HG02642 (cell line): Measurements from ENCODE around the gene CFAP99.
"Not testable (repeated sequence)": the region's sequence is repeated elsewhere in the genome, so short reads cannot be mapped to it uniquely, and the experiment has no call there.

Source experiments
- ATAC-seq: cut with Tn5 transposase; IDR thresholded peaks from one replicate; pipeline ENCODE4 v1.9.1; 2021; ENCODE audit warnings: mild to moderate bottlenecking; ENCODE audit not compliant: unreplicated experiment, poor library complexity

Gene CFAP99

GRCh38 chr4:2465032-2465431, 46.3 kb downstream of the CFAP99 start:
- ATAC-seq, result no peak

DNA sequence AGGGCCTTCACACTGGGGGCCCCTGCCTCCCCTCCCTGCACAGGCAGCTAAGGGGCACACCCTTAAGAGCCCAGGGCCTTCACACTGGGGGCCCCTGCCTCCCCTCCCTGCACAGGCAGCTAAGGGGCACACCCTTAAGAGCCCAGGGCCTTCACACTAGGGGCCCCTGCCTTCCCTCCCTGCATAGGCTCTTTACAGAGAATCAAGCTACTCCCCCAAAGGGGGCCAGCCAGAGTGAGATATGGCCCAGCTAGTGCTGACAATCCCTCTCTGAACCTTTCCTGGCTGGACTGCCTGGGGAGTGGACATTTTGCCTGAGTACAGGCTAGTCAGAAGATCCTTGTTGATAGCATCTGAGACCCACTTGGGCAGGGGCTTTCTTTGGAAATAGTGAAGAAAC, 46.8 kb downstream of the CFAP99 start:
- not testable (repeated sequence) for ATAC-seq

- ATAC-seq, result peak; percentile 80
Observed at GRCh38 chr4:2468456-2469191, 49.9 kb downstream of the CFAP99 start, which contains the start of gene RNF4. TSS of gene RNF4 (plus strand) at chr4:2469106. CDS start at chr4:2490494, 21,388 bp downstream.

DNA sequence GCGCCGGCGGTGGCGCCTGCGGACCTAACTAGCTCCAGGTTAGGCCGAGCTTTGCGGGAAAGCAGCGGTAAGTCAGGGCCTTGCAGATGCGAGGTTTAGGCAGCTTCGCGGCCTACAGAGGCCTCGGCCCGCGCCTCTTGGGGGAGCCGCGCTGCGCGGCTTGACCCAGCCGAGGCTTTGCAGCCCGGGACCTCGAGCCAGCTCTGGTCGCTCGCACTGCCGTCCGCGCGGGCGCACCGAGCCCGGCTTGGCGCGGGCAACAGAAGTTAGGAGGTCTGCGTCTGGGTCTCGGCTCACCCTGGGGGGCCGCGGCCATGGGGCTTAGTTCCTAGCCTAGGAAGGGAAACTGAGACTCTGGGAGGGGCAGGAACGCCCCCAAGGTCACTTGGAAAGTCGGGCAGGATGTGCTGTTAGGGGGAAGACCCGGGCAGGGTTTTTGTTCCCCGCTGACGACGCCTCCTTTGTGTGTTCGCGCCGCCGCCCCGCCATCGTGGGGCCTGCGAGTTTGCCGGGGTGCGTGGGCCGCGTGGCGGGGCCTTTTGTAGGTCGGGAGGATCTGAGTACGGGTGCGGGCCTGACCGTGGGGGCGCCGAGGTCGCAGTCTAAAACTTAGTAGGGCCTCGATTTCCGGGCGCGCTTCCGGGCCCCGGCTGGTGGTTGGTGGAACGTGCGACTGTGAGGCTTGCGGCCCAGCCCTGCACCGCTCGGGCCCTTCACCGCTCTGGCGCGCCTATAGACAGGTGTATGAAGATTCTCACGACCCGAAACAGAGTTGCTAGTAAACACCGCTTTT, 50.6 kb downstream of the CFAP99 start:
- peak; percentile 49 for ATAC-seq

- ATAC-seq, result no peak
Observed at GRCh38 chr4:2470791-2471190, 52.0 kb downstream of the CFAP99 start.

GRCh38 chr4:2472187-2472586, 53.4 kb downstream of the CFAP99 start:
- ATAC-seq, result no peak

DNA sequence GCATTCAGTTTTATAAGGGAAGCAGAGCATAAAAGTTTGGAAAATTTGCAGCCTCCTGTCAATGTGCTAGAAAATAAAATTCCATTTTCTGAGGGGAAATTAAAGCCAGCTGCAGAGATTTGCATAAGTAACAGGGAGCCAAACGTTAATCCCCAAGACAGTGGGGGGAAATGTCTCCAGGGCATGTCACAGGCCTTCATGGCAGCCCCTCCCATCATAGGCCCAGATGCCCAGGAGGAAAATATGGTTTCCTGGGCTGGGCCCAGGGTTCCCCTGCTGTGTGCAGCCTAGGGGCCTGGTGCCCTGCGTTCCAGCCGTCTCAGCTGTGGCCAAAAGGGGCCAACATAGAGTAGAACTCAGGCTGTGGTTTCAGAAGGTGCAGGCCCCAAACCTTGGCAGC, 59.5 kb downstream of the CFAP99 start:
- ATAC-seq, result no peak

DNA sequence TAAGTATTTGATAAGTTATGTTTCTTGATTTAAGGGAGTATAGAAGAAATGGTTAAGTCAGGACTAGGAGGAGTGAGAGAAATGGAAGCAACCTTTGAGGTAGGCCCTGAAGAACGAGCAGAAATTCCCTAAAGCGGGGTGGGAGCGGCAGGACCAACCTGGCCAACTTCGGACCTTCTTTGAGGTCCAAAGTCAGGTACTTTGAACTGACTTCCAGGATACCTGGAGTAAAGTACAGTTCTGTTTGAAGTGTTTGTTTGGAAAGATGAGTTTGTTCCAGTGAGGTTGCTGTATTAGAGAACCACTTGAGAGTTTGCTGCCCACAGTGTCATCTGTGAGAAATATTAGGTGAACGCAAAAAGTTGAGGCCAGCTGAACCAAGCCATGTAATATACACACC, 61.9 kb downstream of the CFAP99 start:
- no peak for ATAC-seq

- ATAC-seq, result no peak
Observed at GRCh38 chr4:2482192-2482591, 63.4 kb downstream of the CFAP99 start.

- ATAC-seq, result no peak
Observed at GRCh38 chr4:2482693-2483092, 63.9 kb downstream of the CFAP99 start.

DNA sequence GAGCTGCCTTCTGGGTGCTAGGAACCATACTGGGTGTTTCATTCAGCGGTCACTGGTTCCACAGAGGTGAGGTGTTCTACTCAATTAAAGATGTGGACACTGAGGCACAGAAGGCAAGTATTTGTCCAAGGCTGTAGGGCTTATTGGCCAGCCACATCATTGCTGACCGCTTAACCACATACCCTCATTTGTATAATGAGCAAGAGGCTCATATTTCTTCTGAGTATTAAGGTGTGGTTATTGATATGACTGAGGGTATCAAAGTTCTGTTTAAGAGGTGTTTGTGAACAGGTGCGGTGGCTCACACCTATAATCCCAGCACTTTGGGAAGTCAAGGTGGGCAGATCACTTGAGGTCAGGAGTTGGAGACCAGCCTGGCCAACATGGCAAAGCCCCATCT, 64.5 kb downstream of the CFAP99 start:
- no peak for ATAC-seq

DNA sequence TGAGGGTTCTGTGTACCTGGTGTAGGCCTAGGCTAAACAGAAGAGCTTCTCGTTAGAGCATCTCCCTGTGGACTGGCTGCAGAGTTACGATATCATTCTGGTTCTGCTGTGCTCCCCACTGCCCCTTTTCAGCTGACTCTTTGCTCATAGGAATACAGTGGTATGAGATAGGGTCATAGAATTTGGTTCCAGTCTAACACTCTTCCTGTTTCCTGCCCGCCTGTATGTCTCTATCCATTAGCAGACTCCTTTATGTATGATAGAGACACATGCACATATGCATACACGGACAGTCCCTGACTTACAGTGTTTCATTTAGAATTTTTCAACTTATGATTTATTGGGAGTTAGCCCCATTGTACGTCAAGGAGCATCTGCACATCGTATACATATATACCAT, 65.4 kb downstream of the CFAP99 start:
- ATAC-seq, result no peak

DNA sequence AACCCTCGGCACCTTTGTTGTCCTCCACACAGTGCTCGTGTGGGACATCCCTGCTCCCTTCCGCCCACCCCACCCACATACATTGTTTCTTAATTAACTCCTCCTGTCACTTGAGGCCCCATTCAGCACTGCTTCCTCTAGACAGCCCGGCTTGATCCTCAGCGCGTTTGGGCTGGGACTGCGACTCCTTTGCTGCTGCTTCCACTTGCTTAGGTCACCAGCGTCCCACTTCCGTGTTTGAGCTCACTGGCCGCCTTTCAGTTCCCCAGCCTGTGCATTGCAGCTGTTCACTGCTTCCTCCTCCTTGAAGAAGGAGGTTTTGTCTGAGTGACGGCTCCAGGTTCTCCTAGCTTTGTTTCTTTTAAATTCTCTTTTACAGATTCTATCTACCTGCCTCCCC, 66.2 kb downstream of the CFAP99 start:
- ATAC-seq, result peak; percentile 78

DNA sequence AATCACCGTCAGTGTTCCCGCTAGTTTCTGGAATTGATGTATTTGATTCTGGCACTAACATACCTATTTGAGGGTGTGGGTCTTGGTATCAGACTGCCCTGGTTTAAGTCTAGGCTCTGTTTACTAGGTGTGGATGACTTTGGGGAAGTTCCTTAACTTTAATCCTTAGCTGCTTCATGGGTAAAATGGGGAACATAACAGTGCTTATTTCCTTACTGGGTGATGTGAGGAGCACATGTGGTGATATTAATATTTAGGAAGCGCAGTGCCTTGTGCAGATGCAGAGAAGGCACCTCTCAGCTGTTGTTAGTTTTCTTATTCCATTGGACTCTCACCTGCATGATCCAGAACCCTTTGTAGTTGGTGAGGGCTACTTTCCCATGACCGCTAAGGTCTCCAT, 67.2 kb downstream of the CFAP99 start:
- no peak for ATAC-seq

DNA sequence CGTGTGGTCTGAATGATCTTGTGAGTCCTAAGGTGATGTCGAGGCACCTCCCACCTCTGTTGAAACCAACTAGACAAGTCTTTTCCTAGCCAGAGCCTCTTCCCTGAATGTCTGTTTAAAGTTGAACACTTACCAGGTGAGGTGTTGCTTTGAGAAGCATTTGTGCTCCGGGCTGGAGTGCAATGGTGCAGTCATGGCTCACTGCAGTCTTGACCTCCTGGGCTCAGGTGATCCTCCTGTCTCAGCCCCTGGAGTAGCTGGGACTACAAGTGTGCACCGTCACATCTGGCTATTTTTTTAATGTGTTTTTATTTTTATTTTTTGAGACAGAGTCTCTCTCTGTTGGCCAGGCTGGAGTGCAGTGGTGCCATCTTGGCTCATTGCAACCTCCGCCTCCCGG, 68.2 kb downstream of the CFAP99 start:
- ATAC-seq, result no peak

DNA sequence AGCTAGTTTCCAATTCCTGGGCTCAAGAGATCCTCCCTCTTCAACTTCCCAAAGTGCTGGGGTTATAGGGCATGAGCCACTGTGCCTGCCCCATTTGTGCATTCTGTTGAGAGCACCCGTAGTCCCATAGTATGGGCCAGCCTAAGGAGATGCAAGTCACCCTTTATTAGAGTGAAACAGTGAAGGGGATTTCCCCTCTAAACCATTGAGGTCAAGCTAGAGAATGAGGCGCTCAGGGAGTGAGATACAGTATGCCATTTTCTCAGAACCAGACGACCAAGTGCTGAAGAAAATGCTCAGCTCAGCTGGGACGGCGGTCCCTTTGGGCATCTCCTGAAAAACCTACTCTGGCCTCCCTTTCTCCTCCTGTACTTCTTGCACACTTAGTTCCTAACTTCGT, 68.9 kb downstream of the CFAP99 start:
- ATAC-seq, result peak; percentile 46

DNA sequence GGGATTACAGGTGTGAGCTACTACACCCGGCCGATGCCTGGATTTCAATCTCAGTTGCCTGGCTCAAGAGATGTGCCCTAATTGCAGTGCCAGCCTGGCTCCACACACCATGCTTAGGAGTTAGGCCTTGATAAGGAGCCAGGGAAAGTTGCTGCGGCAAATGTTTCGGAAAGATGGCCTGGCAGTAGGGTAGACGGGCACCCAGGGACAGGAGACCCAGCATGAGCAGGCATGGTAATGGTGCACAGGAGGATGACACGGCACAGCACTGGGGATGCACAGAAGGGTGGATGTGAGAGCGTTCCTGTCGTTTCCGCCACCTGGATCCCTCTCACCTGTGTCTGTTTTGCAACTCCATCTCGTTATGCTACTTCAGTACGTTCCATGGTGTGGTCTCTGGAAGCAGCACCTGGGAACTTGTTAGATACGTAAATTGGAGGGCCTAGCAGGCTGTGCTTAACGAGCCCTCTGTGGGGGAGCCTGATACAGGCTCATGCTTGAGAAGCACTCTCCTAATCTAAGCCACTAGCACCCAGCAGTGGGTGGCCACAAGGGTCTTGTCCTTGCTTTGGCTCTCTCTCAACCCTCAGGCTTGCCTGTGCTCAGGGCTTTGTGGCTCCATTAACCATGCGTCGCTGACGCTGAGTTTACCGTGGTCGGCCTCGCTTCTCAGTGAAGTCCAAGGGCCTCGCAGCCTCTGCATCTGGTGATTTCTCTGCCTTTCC, 70.5 kb downstream of the CFAP99 start:
- ATAC-seq, result no peak

DNA sequence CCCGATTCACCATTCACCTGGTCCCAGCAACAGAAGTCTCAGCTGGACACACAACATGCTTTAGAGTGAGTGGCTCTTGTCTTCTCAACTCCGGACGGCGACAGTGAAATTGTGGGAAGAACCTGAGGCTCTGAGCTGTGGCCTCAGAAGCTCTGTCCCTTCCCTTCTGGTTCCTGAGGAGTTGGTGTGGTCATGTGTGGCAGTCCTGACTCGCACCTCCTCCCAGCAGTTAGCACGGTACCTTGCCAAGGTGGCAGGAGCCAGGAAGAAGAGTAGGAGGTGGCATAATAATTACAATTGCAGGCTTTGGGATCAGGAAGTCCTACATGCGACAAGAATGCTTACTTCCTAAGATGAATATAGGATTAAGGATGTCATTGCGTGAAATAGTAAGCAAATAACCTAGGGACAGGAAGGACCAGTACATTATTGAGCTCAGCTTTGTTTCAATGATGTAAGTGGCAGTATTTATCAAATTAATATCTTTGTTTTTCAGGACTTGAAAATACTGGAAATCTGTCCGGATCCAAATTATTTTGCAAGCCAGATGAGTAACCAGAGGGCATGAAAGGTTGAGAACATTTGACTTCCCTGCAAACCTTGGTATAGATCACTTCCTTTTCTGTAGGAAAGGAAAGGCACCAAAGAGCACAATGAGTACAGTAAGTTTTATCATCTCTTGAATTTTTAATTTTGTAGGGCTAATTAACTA, 71.2 kb downstream of the CFAP99 start:
- ATAC-seq, result no peak

DNA sequence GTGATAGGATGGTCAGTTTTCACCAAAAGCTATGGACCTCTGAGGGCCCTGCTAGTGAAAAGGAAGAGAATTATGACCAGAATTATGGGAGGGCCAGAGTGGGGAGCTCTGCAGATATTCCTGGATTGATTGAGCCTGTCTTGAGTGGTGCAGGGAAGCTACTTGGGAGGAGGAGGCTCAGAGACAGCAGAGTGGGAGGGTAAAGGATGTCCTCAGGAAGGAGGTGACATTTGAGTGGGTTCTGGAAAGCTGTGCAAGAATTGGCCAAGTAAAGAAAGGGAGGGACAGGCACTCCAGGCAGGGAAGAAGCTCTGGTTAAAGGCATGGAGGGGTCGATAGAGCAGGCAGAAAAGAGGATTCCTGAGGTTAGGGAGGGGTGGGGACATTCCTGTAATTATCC, 74.2 kb downstream of the CFAP99 start:
- no peak for ATAC-seq

- no peak for ATAC-seq
Observed at GRCh38 chr4:2494992-2495391, 76.2 kb downstream of the CFAP99 start.
